Smooth muscle cell (in vitro differentiated cells): ENCODE measurements around the gene CD84. TPM values are rescaled to one million over a fixed set of nuclear protein-coding genes. Genes with fewer than 3 reads are reported as not detected.

Experiments
- DNase-seq: peaks from one replicate; lab custom pipeline; 2025; ENCODE audit not compliant: unreplicated experiment; lab: John Stamatoyannopoulos, UW
- H2AFZ ChIP-seq: fragments of 200-600 bp; sonication (generic); 2 replicates; pipeline ENCODE4 v1.6.0; 2016; ENCODE audit warnings: antibody characterized with exemption, low read depth, mild to moderate bottlenecking
- H3F3A ChIP-seq: fragments of 200-600 bp; sonication (generic); 2 replicates; pipeline ENCODE4 v1.6.0; 2017; ENCODE audit warnings: antibody characterized with exemption, low read depth
- H3K27ac ChIP-seq: fragments of 200-600 bp; sonication (generic); 2 replicates; pipeline ENCODE4 v1.5.1; 2016; ENCODE audit warnings: low read depth, mild to moderate bottlenecking
- H3K27me3 ChIP-seq: fragments of 200-600 bp; sonication (generic); 2 replicates; pipeline ENCODE4 v1.6.1; 2016; ENCODE audit warnings: low read depth, mild to moderate bottlenecking
- H3K36me3 ChIP-seq: fragments of 200-600 bp; sonication (generic); 2 replicates; pipeline ENCODE4 v1.5.1; 2016; ENCODE audit warnings: low read depth
- H3K4me1 ChIP-seq: fragments of 200-600 bp; sonication (generic); 2 replicates; pipeline ENCODE4 v1.5.1; 2016; ENCODE audit warnings: low read depth
- H3K4me2 ChIP-seq: fragments of 200-600 bp; sonication (generic); 2 replicates; pipeline ENCODE4 v1.6.0; 2016; ENCODE audit warnings: mild to moderate bottlenecking
- H3K4me3 ChIP-seq: fragments of 200-600 bp; sonication (generic); 2 replicates; pipeline ENCODE4 v1.5.1; 2016; ENCODE audit warnings: mild to moderate bottlenecking
- H3K79me2 ChIP-seq: fragments of 200-600 bp; sonication (generic); 2 replicates; pipeline ENCODE4 v1.6.0; 2016; ENCODE audit warnings: low read depth, mild to moderate bottlenecking
- H3K9ac ChIP-seq: fragments of 200-600 bp; sonication (generic); 2 replicates; pipeline ENCODE4 v1.6.0; 2016; ENCODE audit warnings: low read depth
- H3K9me3 ChIP-seq: fragments of 200-600 bp; sonication (generic); replicated peaks from 2 replicates; pipeline ENCODE4 v1.5.1; 2016; ENCODE audit warnings: low read depth
- H4K20me1 ChIP-seq: fragments of 200-600 bp; sonication (generic); 2 replicates; pipeline ENCODE4 v1.6.0; 2016; ENCODE audit warnings: low read depth
- CTCF ChIP-seq: fragments of 200-600 bp; sonication (generic); IDR thresholded peaks from 2 replicates; pipeline ENCODE4 v1.5.1; 2017; ENCODE audit warnings: borderline replicate concordance, mild to moderate bottlenecking, antibody characterized with exemption; ENCODE audit not compliant: insufficient read depth, poor library complexity, severe bottlenecking
- WGBS: methylation state at CpG from one replicate; pipeline ENCODE4 v1.1.7; 2016; ENCODE audit warnings: low lambda C conversion rate; 5-methylcytosine and 5-hydroxymethylcytosine counted together
- polyA plus RNA-seq: library from polyadenylated mRNA; unstranded; fragments of >200 nt; fragmentation: Nextera tagmentation; extraction: Ambion mirVana; gene quantifications from 2 replicates; pipeline ENCODE4 v1.2.1, GENCODE V29; 2016
- total RNA-seq: library from RNA; depleted of rRNA; stranded (reverse); fragments of >200 nt; gene quantifications from 2 replicates; pipeline ENCODE4 v1.2.3, GENCODE V29; 2014

The CD84 gene
- total and polyA plus RNA-seq, 2 experiments from 2014 or later = not detected

GRCh38 chr1:160618327-160618726 is 39.0 kb upstream of the CD84 start:
- no peak overlapping the region for H2AFZ ChIP-seq
- H3K79me2 ChIP-seq = no peaks in the 10 kb centered on the region
- H3K27me3 ChIP-seq = no peaks in the 10 kb centered on the region
- no peak for TF ChIP-seq CTCF
- no peak overlapping the region for H3K4me3 ChIP-seq
- no peak overlapping the region for H3K4me2 ChIP-seq
- no peak for DNase-seq
- H3K27ac ChIP-seq = no peak overlapping the region
- no peaks in the 10 kb centered on the region for H4K20me1 ChIP-seq
- H3K36me3 ChIP-seq = no peaks in the 10 kb centered on the region
- no peaks in the 10 kb centered on the region for H3K9me3 ChIP-seq
- 82% methylated on average over 1 of the region's 1 CpG for WGBS
- H3K9ac ChIP-seq = no peak overlapping the region
- no peaks in the 10 kb centered on the region for H3F3A ChIP-seq
- H3K4me1 ChIP-seq = no peaks in the 10 kb centered on the region

- Histone ChIP-seq H3K4me2 (no peak overlapping the region), H4K20me1 (no peaks in the 10 kb centered on the region), H3K9me3 (no peaks in the 10 kb centered on the region), H3K27ac (no peak overlapping the region), H3F3A (no peaks in the 10 kb centered on the region), H3K4me1 (no peaks in the 10 kb centered on the region), H3K27me3 (no peaks in the 10 kb centered on the region), H3K36me3 (no peaks in the 10 kb centered on the region), H3K4me3 (no peak overlapping the region), H2AFZ (no peak overlapping the region), H3K9ac (no peak overlapping the region), H3K79me2 (no peaks in the 10 kb centered on the region)
- TF ChIP-seq CTCF = no peak
- WGBS = 91% methylated on average over 2 of the region's 2 CpGs
- DNase-seq = no peak
Measured at GRCh38 chr1:160615660-160616059, 36.4 kb upstream of the CD84 start.

- Histone ChIP-seq H3K27ac (no peak overlapping the region), H3K4me3 (no peak overlapping the region), H3K9ac (no peak overlapping the region), H3K27me3 (no peaks in the 10 kb centered on the region), H3K4me2 (no peak overlapping the region), H3F3A (no peaks in the 10 kb centered on the region), H3K79me2 (no peaks in the 10 kb centered on the region), H2AFZ (no peak overlapping the region), H4K20me1 (no peaks in the 10 kb centered on the region), H3K9me3 (no peaks in the 10 kb centered on the region), H3K4me1 (no peaks in the 10 kb centered on the region), H3K36me3 (no peaks in the 10 kb centered on the region)
- DNase-seq = no peak
- no peak for TF ChIP-seq CTCF
- WGBS = 81% methylated on average over 5 of the region's 5 CpGs
Measured at GRCh38 chr1:160614410-160614809, 35.1 kb upstream of the CD84 start.

- Histone ChIP-seq H3K9ac (no peak overlapping the region), H3F3A (no peaks in the 10 kb centered on the region), H3K9me3 (no peaks in the 10 kb centered on the region), H3K27ac (no peak overlapping the region), H3K79me2 (no peaks in the 10 kb centered on the region), H3K36me3 (no peaks in the 10 kb centered on the region), H2AFZ (no peak overlapping the region), H3K27me3 (no peaks in the 10 kb centered on the region), H3K4me2 (no peak overlapping the region), H4K20me1 (no peaks in the 10 kb centered on the region), H3K4me1 (no peaks in the 10 kb centered on the region), H3K4me3 (no peak overlapping the region)
- no peak for DNase-seq
- WGBS = 86% methylated on average over 6 of the region's 6 CpGs
- TF ChIP-seq CTCF = no peak
Measured at GRCh38 chr1:160612613-160613218, 33.4 kb upstream of the CD84 start.
